NOMO-1 (cell line): ENCODE measurements around the gene DPEP3.
A peak's percentile ranks its signal among the peaks of the same experiment; 100 is the strongest.

Experiments used
- DNase-seq, 2 experiments: peaks; one replicate each; lab custom pipeline; 2025; ENCODE audit not compliant: unreplicated experiment in 2 of 2; lab: John Stamatoyannopoulos, UW

DPEP3 gene

GRCh38 chr16:67933805-67934204 lies 46.5 kb downstream of the DPEP3 start:
- no peak for DNase-seq

DNA sequence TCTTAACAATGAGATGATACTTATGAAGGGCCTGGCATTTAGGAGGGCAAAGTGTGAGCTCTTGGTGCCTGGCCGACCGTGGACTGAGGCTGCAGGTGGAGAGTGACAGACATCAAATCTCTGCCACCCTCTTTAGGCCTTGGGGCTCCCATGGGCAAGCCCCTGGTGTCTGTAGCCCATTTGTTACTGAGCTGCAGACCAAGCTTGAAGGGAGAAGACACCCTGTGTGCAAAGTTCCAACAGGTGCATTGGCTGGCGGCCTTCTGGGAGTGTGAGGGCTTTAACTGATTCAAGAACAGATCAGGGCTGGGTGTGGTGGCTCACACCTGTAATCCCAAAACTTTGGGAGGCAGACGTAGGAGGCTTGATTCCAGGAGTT lies 47.8 kb downstream of the DPEP3 start:
- no peak for DNase-seq

- no peak for DNase-seq
Observed at GRCh38 chr16:67931712-67932461, 48.4 kb downstream of the DPEP3 start, which contains the start of gene CTRL. CTRL (minus strand) TSS chr16:67931862; CDS start chr16:67931852, 10 bp downstream.

GRCh38 chr16:67930678-67931211 lies 49.6 kb downstream of the DPEP3 start:
- no peak for DNase-seq

DNA sequence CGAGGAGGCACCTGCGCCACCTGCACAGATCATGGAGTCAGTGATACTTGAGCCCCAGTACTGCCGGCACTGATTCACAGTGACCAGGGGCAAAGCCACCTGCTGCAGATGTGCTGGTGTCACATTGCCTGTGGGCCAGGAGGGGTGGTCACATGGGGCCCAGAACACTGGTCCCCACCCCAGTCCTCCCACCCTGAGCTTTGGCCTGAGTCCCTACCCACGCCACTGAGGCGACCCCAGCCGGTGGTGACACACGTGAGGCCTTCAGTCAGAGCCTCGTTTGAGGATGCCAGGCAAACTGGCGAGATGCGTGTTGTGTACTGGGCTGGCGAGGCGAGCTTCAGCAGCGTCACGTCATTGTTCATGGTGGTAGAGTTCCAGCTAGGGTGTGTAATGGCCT lies 50.1 kb downstream of the DPEP3 start:
- DNase-seq = no peak

- DNase-seq = peak; percentile 15 to 68
Observed at GRCh38 chr16:67928561-67929364, 51.5 kb downstream of the DPEP3 start.

DNA sequence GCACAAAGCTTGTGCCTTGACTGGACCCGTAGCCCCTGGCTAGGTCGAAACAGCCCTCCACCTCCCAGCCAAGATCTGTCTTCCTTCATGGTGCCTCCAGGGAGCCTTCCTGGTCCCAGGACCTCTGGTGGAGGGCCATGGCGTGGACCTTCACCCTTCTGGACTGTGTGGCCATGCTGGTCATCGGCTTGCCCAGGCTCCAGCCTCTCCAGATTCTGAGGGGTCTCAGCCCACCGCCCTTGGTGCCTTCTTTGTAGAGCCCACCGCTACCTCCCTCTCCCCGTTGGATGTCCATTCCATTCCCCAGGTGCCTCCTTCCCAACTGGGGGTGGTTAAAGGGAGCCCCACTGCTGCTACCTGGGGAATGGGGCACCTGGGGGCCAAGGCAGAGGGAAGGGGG lies 52.2 kb downstream of the DPEP3 start:
- no peak for DNase-seq

DNA sequence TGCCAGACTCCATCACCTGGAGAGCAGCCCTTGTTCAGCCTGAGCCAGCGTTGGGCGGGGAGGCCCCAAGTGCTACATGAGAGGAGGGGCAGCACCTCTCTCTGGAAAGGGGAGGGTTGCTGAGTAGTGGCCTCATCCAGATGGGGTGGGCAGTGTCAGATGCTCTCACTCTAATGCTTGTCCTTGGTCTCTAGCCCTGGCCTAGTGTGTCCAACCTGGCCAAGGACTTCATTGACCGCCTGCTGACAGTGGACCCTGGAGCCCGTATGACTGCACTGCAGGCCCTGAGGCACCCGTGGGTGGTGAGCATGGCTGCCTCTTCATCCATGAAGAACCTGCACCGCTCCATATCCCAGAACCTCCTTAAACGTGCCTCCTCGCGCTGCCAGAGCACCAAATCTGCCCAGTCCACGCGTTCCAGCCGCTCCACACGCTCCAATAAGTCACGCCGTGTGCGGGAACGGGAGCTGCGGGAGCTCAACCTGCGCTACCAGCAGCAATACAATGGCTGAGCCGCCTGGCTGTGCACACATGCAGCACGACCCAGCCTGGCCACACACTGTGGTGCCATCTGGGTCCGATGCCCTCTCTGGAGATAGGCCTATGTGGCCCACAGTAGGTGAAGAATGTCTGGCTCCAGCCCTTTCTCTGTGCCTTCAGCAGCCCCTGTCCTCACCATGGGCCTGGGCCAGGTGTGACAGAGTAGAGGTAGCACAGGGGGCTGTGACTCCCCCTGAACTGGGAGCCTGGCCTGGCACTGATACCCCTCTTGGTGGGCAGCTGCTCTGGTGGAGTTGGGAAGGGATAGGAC lies 53.0 kb downstream of the DPEP3 start:
- no peak for DNase-seq

GRCh38 chr16:67926181-67926750 lies 54.0 kb downstream of the DPEP3 start:
- DNase-seq = no peak
